Lower leg skin (tissue), 3 donors: ENCODE results near the gene INTS2.
"Not testable (repeated sequence)": the region's sequence is repeated elsewhere in the genome, so short reads cannot be mapped to it uniquely, and the experiment has no call there.

Source experiments
- CTCF ChIP-seq, 3 donors: fragments of 450-650 bp; IDR thresholded peaks; one replicate each; pipeline ENCODE4 v1.5.1; 2016; ENCODE audit warnings: antibody characterized with exemption in 3 of 3, mild to moderate bottlenecking in 3 of 3, moderate library complexity in 2 of 3
- POLR2A ChIP-seq, 2 donors: fragments of 450-650 bp; IDR thresholded peaks; one replicate each; pipeline ENCODE4 v1.6.1; 2016 to 2017; ENCODE audit warnings: antibody characterized with exemption in 2 of 2, mild to moderate bottlenecking in 1 of 2, moderate library complexity in 1 of 2

- not testable (repeated sequence) for TF ChIP-seq CTCF, POLR2A (IDR thresholded peaks at IDR 0.05)
Measured at GRCh38 chr17:61819265-61819664, 108.5 kb downstream of the INTS2 start.
